ENCODE data around the gene PSG11.
"Not testable (repeated sequence)": the region's sequence is repeated elsewhere in the genome, so short reads cannot be mapped to it uniquely, and the experiment has no call there.

PSG11 gene

GRCh38 chr19:43026369-43026768 is at the start of gene PSG11:
PSG11 (minus strand) TSS chr19:43026469; CDS start chr19:43026372, 97 bp downstream.
- H3K9ac ChIP-seq (ENCODE audit: low read depth, low read length); H3K36me3 ChIP-seq (ENCODE audit: control insufficient read depth, insufficient read depth, low read length); H3K27me3 ChIP-seq (ENCODE audit: control insufficient read depth, insufficient read depth, low read length); H3K4me3 ChIP-seq (ENCODE audit: low read depth, low read length); H3K4me1 ChIP-seq (ENCODE audit: control insufficient read depth, insufficient read depth, low read length); H3K9me3 ChIP-seq (ENCODE audit: control insufficient read depth, insufficient read depth, low read length): not testable (repeated sequence)

DNA sequence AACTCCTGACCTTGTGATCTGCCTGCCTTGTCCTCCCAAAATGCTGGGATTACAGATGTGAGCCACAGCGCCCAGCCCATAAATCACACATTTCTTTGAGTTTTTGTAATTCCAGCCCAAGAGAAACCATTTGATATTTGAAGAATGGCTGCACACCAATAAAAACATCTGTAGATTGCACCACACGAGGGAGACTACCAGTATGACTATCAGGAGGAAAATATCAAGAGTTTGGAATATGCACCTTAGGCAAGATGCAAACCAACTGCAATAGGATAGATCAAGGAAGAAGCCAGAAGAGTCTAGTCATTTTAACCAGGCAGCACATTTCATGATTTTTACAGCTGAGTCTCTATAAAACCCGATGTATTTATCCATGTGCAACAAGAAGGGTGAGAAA is 36.1 kb upstream of the PSG11 start:
- H3K4me1 ChIP-seq (ENCODE audit: control insufficient read depth, insufficient read depth, low read length); H3K9me3 ChIP-seq (ENCODE audit: control insufficient read depth, insufficient read depth, low read length); H3K36me3 ChIP-seq (ENCODE audit: control insufficient read depth, insufficient read depth, low read length); H3K4me3 ChIP-seq (ENCODE audit: low read depth, low read length); H3K9ac ChIP-seq (ENCODE audit: low read depth, low read length); H3K27me3 ChIP-seq (ENCODE audit: control insufficient read depth, insufficient read depth, low read length): not testable (repeated sequence)

- not testable (repeated sequence) for H3K4me3 ChIP-seq (ENCODE audit: low read depth, low read length); H3K4me1 ChIP-seq (ENCODE audit: control insufficient read depth, insufficient read depth, low read length); H3K9me3 ChIP-seq (ENCODE audit: control insufficient read depth, insufficient read depth, low read length); H3K9ac ChIP-seq (ENCODE audit: low read depth, low read length); H3K36me3 ChIP-seq (ENCODE audit: control insufficient read depth, insufficient read depth, low read length); H3K27me3 ChIP-seq (ENCODE audit: control insufficient read depth, insufficient read depth, low read length)
Measured at GRCh38 chr19:43061326-43061725, 35.1 kb upstream of the PSG11 start.

DNA sequence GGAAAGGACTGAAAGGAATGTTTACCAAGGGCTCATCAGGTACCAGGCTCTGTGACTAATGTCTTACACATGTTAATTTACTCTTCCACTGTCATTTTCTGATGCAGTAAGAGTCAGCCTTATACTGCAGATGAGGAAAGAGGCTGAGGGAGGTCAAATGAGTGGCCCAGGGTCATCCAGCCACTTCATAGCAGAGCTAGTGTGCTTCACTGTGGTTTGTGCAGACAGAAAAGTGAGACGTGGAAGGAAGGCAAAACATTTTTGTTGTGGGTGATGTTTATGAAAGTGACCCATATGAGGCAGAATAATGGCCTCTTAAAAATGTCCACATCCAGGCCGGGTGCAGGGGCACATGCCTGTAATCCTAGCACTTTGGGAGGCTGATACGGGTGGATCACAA is 34.0 kb upstream of the PSG11 start:
- not testable (repeated sequence) for H3K4me1 ChIP-seq (ENCODE audit: control insufficient read depth, insufficient read depth, low read length); H3K4me3 ChIP-seq (ENCODE audit: low read depth, low read length); H3K27me3 ChIP-seq (ENCODE audit: control insufficient read depth, insufficient read depth, low read length); H3K36me3 ChIP-seq (ENCODE audit: control insufficient read depth, insufficient read depth, low read length); H3K9ac ChIP-seq (ENCODE audit: low read depth, low read length); H3K9me3 ChIP-seq (ENCODE audit: control insufficient read depth, insufficient read depth, low read length)

- H3K36me3 ChIP-seq (ENCODE audit: control insufficient read depth, insufficient read depth, low read length); H3K9me3 ChIP-seq (ENCODE audit: control insufficient read depth, insufficient read depth, low read length); H3K9ac ChIP-seq (ENCODE audit: low read depth, low read length); H3K27me3 ChIP-seq (ENCODE audit: control insufficient read depth, insufficient read depth, low read length); H3K4me1 ChIP-seq (ENCODE audit: control insufficient read depth, insufficient read depth, low read length); H3K4me3 ChIP-seq (ENCODE audit: low read depth, low read length): not testable (repeated sequence)
Measured at GRCh38 chr19:43059482-43059881, 33.2 kb upstream of the PSG11 start.

GRCh38 chr19:43058440-43058839 is 32.2 kb upstream of the PSG11 start:
- H3K9ac ChIP-seq (ENCODE audit: low read depth, low read length); H3K36me3 ChIP-seq (ENCODE audit: control insufficient read depth, insufficient read depth, low read length); H3K9me3 ChIP-seq (ENCODE audit: control insufficient read depth, insufficient read depth, low read length); H3K4me1 ChIP-seq (ENCODE audit: control insufficient read depth, insufficient read depth, low read length); H3K4me3 ChIP-seq (ENCODE audit: low read depth, low read length); H3K27me3 ChIP-seq (ENCODE audit: control insufficient read depth, insufficient read depth, low read length): not testable (repeated sequence)

- not testable (repeated sequence) for H3K27me3 ChIP-seq (ENCODE audit: control insufficient read depth, insufficient read depth, low read length); H3K4me3 ChIP-seq (ENCODE audit: low read depth, low read length); H3K4me1 ChIP-seq (ENCODE audit: control insufficient read depth, insufficient read depth, low read length); H3K36me3 ChIP-seq (ENCODE audit: control insufficient read depth, insufficient read depth, low read length); H3K9me3 ChIP-seq (ENCODE audit: control insufficient read depth, insufficient read depth, low read length); H3K9ac ChIP-seq (ENCODE audit: low read depth, low read length)
Measured at GRCh38 chr19:43047966-43048365, 21.7 kb upstream of the PSG11 start.

DNA sequence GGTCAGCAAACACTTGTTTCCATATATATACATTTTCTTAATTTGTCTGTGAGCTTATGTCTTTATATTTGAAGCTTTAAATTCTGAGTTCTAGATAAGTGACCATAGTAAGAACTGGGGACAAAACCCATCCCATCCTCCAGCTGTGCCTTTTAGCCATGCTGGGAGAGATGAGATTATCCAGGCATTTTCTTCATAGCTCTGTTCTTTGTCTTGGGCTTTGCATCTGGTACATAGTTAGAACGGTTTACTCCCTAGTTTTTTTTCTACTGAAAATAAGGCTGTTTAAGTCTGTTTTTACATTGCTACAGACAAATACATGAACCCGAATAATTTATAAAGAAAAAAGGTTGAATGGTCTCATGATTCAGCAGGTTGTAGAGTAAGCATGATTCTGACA is 20.3 kb upstream of the PSG11 start:
- H3K4me3 ChIP-seq (ENCODE audit: low read depth, low read length); H3K9me3 ChIP-seq (ENCODE audit: control insufficient read depth, insufficient read depth, low read length); H3K9ac ChIP-seq (ENCODE audit: low read depth, low read length); H3K4me1 ChIP-seq (ENCODE audit: control insufficient read depth, insufficient read depth, low read length); H3K36me3 ChIP-seq (ENCODE audit: control insufficient read depth, insufficient read depth, low read length); H3K27me3 ChIP-seq (ENCODE audit: control insufficient read depth, insufficient read depth, low read length): not testable (repeated sequence)

DNA sequence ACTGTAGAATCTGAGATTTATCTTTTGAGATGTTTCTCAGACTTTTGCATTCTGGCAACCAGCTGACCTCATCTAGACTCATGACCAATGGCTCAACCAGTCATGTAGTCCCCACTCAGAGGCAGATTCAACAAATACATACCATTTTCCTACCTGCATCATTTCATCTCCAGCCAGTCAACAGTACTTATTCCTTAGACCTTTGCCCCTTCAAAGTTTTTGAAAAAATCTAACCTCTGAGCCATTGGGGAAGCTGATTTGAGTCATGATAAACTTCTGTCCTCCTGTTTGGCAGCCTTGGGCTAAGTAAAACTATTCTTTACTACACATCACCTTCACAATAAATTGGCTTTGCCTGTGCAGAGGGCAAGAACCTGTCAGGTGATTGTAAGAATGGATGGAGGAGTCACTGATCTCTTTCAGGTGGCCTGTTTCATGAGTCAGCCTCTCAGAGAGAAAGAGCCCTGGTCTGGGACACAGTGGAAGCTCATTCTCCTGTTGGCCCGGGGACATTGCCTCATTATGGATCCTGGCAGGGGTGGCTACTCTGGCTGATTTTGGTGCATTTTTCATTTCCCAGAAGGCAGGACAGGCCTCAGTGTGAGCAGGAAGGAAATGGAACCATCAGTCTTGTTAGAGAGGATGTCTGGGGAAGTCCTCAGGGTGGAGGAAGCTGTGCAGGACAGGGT is 17.4 kb upstream of the PSG11 start:
- not testable (repeated sequence) for H3K36me3 ChIP-seq (ENCODE audit: control insufficient read depth, insufficient read depth, low read length); H3K4me3 ChIP-seq (ENCODE audit: low read depth, low read length); H3K27me3 ChIP-seq (ENCODE audit: control insufficient read depth, insufficient read depth, low read length); H3K9ac ChIP-seq (ENCODE audit: low read depth, low read length); H3K4me1 ChIP-seq (ENCODE audit: control insufficient read depth, insufficient read depth, low read length); H3K9me3 ChIP-seq (ENCODE audit: control insufficient read depth, insufficient read depth, low read length)

- H3K9ac ChIP-seq (ENCODE audit: low read depth, low read length); H3K4me1 ChIP-seq (ENCODE audit: control insufficient read depth, insufficient read depth, low read length); H3K27me3 ChIP-seq (ENCODE audit: control insufficient read depth, insufficient read depth, low read length); H3K36me3 ChIP-seq (ENCODE audit: control insufficient read depth, insufficient read depth, low read length); H3K4me3 ChIP-seq (ENCODE audit: low read depth, low read length); H3K9me3 ChIP-seq (ENCODE audit: control insufficient read depth, insufficient read depth, low read length): not testable (repeated sequence)
Measured at GRCh38 chr19:43031645-43032044, 5.4 kb upstream of the PSG11 start.

DNA sequence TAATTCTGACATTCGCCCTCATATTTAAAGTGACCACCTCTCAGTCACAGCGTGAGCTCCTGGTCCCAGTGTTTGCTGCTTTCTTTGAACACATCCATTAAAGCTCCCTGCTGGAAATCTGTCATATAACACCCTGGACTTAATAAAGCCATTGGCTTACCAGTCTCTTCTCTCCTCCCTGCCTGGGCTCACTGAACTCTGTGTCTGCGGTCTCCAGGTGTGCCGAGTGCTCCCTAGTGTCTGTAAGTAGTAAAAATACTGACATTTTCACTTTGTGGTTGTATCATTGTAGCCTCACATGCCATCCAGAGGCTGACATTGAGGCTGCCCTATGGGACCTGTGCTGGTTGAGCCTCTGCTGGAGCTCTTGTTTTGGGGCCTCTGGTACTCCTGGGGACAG is 2.6 kb upstream of the PSG11 start:
- no peaks in the 10 kb centered on the region for H3K4me1 ChIP-seq (ENCODE audit: control insufficient read depth, insufficient read depth, low read length)
- H3K9ac ChIP-seq (ENCODE audit: low read depth, low read length), result no peak overlapping the region
- H3K27me3 ChIP-seq (ENCODE audit: control insufficient read depth, insufficient read depth, low read length), result no peaks in the 10 kb centered on the region
- no peaks in the 10 kb centered on the region for H3K36me3 ChIP-seq (ENCODE audit: control insufficient read depth, insufficient read depth, low read length)
- H3K4me3 ChIP-seq (ENCODE audit: low read depth, low read length), result no peak overlapping the region
- no peaks in the 10 kb centered on the region for H3K9me3 ChIP-seq (ENCODE audit: control insufficient read depth, insufficient read depth, low read length)

DNA sequence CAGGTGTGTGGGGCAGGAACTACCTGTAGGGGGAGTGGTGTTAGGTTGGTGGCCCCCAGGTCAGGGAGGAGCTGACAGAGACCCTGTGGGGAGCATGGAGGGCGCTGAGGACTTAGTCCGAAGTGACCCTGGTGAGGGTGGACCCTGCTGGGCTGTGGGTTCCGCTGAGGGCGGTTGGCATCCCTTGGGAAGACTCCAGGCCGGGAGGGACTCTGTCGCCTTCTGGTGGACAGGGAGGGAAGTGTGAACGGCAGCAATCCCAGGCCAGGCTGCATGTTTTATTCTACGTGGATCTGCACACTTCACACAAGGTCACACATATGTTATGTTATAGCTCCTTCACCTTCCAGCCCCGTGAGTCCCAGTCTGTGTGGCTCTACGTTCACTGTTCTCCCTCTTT is 1.7 kb upstream of the PSG11 start:
- H3K9me3 ChIP-seq (ENCODE audit: control insufficient read depth, insufficient read depth, low read length); H3K36me3 ChIP-seq (ENCODE audit: control insufficient read depth, insufficient read depth, low read length); H3K27me3 ChIP-seq (ENCODE audit: control insufficient read depth, insufficient read depth, low read length); H3K4me3 ChIP-seq (ENCODE audit: low read depth, low read length); H3K4me1 ChIP-seq (ENCODE audit: control insufficient read depth, insufficient read depth, low read length); H3K9ac ChIP-seq (ENCODE audit: low read depth, low read length): not testable (repeated sequence)

DNA sequence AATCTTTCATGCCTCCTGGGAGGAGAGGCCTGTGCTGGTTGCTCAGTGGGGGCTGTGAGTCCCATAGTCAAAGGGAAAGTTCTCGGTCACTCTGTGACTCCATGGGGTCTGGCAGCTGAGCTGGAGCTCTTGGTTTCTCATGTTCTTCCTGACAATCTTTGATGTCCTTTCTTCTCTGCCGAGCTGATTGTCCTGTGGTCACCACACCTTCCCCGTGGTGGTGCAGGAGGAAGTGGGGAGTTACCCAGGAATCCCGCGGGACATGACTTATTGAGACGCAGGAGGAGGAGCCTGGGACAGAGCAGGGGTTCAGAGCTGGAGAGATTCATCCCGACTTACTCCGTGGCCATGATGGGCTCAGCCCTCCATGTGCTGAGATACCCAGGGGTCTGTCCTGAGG is 792 bp upstream of the PSG11 start:
- not testable (repeated sequence) for H3K36me3 ChIP-seq (ENCODE audit: control insufficient read depth, insufficient read depth, low read length); H3K4me1 ChIP-seq (ENCODE audit: control insufficient read depth, insufficient read depth, low read length); H3K9ac ChIP-seq (ENCODE audit: low read depth, low read length); H3K4me3 ChIP-seq (ENCODE audit: low read depth, low read length); H3K27me3 ChIP-seq (ENCODE audit: control insufficient read depth, insufficient read depth, low read length); H3K9me3 ChIP-seq (ENCODE audit: control insufficient read depth, insufficient read depth, low read length)

Measured in iPS-15b (cell line).